ENCODE results near the gene EPHB1.

Gene EPHB1

GRCh38 chr3:134794950-134795745, at the start of gene EPHB1:
EPHB1 (plus strand) TSS chr3:134795260.
- Histone ChIP-seq H4K20me1 (peaks cover 33% of the 10 kb centered on the region), H3K4me1 (peaks cover 16% of the 10 kb centered on the region), H3K9ac (peak within 1 kb of the TSS; percentile 36; the same call in 1 of the 2 replicates), H3K9me3 (no peaks in the 10 kb centered on the region), H3K27ac (no peak within 1 kb of the TSS), H3K36me3 (no peaks in the 10 kb centered on the region), H3K4me2 (peak within 1 kb of the TSS; percentile 99), H3K27me3 (peaks cover 46% of the 10 kb centered on the region), H3K4me3 (peak within 1 kb of the TSS; percentile 68)
- no peak for TF ChIP-seq Cebpa-rat (IDR thresholded peaks at IDR 0.05)

DNA sequence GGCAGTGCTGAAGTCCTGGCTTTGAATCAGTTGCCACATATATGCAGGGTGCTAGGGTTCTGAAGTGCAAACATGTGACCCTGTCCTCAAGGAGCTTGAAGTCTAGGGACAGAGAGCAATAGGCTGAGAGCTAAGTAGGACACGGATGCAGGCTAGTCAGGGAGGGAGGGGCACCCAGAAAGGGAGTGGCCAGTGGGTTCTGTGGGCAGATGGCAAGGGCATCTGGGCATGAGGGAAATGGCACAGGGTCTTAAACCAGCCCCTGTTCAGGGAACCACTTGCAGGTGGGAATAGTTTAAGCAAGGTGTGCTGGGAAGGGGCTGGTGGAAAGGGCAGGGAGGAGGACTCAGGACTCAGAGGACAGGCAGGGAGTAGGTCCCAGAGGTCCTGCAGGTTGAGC, 46.4 kb upstream of the EPHB1 start:
- TF ChIP-seq Cebpa-rat (IDR thresholded peaks at IDR 0.05) = no peak
- no peaks in the 10 kb centered on the region for H3K27me3 ChIP-seq
- H3K9me3 ChIP-seq = no peaks in the 10 kb centered on the region
- H3K36me3 ChIP-seq = no peaks in the 10 kb centered on the region
- no peak overlapping the region for H3K9ac ChIP-seq
- H3K4me1 ChIP-seq = no peaks in the 10 kb centered on the region
- no peak overlapping the region for H3K27ac ChIP-seq
- no peak overlapping the region for H3K4me3 ChIP-seq
- no peak overlapping the region for H3K4me2 ChIP-seq
- H4K20me1 ChIP-seq = no peaks in the 10 kb centered on the region

- Histone ChIP-seq H3K27me3 (no peaks in the 10 kb centered on the region), H3K4me3 (no peak overlapping the region), H3K9me3 (no peaks in the 10 kb centered on the region), H4K20me1 (no peaks in the 10 kb centered on the region), H3K27ac (no peak overlapping the region), H3K9ac (no peak overlapping the region), H3K36me3 (no peaks in the 10 kb centered on the region), H3K4me2 (no peak overlapping the region), H3K4me1 (no peaks in the 10 kb centered on the region)
- no peak for TF ChIP-seq Cebpa-rat (IDR thresholded peaks at IDR 0.05)
Measured at GRCh38 chr3:134749174-134749573, 45.9 kb upstream of the EPHB1 start.

DNA sequence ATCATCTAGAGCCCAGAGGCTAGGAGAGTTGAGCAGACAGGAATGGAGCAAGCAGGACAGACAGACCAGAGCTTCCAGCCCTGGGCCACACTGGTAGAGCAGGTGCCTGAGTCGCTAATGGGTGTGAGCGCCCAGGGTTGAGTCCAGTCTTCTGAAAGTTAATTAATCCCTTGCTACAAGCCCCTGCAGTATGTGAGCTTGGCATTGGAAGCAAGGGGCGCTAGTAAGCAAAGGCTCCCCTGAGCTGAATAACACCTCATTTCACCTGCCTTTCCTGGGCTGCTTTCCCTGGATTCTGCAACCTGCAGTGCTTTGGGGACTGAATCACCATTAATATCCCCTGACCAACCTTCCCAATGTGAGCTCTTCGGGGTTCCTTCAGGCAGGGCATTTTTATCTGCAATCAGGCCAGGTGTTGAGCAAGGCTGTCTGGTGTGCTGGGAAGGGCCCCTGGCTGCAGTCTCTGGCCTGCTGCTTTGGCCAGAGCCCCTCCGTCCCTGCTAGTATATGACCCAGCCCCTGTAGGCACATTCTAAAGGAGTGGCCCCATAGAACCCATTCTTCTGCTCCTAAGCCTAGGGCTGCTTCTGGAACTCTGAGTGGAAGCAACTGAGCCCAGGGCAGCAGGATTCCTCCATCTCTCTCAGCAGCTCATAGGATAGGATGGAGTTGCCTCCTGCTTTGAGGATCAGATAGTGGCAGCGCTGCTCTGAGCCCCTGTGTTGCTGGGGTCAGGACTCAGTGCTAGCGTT, 45.1 kb upstream of the EPHB1 start:
- no peaks in the 10 kb centered on the region for H3K4me1 ChIP-seq
- no peak overlapping the region for H3K27ac ChIP-seq
- H3K4me3 ChIP-seq = no peak overlapping the region
- H4K20me1 ChIP-seq = no peaks in the 10 kb centered on the region
- TF ChIP-seq Cebpa-rat (IDR thresholded peaks at IDR 0.05) = no peak
- H3K4me2 ChIP-seq = no peak overlapping the region
- H3K36me3 ChIP-seq = no peaks in the 10 kb centered on the region
- no peak overlapping the region for H3K9ac ChIP-seq
- no peaks in the 10 kb centered on the region for H3K9me3 ChIP-seq
- H3K27me3 ChIP-seq = no peaks in the 10 kb centered on the region

DNA sequence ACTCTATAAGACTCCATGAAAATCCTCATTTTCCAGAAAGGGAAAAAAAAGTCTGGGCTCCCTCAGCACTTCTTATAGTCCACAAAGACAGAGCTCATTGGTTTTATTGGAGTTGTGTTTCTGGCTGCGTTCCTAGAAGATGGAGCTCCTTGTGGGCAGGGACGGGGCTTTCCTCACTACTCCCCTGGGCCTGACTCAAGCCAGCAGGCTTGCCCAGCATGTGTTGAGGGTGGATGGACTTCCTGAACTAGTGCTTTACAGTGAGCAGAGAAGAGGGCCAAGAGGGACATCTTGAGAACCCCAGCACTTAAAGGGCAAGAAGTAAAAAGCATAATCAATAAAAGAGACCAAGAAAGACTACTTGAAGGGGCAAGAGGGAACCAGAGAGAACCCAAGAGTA, 43.2 kb upstream of the EPHB1 start:
- Histone ChIP-seq H3K4me1 (no peaks in the 10 kb centered on the region), H3K36me3 (no peaks in the 10 kb centered on the region), H3K9ac (no peak overlapping the region), H3K27me3 (no peaks in the 10 kb centered on the region), H4K20me1 (no peaks in the 10 kb centered on the region), H3K4me3 (no peak overlapping the region), H3K27ac (no peak overlapping the region), H3K9me3 (no peaks in the 10 kb centered on the region), H3K4me2 (no peak overlapping the region)
- TF ChIP-seq Cebpa-rat (IDR thresholded peaks at IDR 0.05) = no peak

DNA sequence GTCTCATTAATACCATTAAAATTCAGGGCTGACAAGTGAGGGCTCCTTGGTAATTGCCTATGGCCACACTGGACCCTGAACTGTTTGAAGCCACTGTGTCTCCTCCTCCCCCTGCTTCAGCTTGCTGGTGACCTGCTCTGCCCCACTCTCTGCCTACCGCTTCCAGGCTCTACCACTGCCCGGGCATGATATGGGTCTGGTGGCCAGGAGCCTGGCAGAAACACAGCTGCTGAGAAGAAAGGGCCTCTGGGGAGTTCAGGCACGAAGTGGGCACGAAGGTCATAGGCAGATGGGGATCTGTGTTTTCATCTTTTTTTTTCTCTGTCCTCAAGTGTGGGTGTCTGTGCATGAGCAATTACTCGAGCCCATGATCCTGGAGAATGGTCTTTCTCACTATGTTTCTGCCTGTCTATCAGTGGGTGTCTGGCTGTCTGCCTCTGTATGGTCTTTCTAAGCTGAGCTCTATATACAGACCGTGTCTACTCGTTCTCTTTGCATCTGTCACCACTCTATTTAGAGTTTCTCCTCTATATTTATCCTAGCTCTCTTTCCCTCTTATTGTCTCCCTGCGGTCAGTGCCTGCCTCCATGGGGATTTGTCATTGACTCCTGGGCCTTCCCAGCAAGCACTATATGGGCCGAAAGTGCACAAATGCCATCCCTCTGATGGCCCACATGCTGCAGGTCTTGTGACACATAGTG, 42.1 kb upstream of the EPHB1 start:
- Histone ChIP-seq H3K27me3 (no peaks in the 10 kb centered on the region), H4K20me1 (no peaks in the 10 kb centered on the region), H3K9ac (no peak overlapping the region), H3K9me3 (no peaks in the 10 kb centered on the region), H3K27ac (no peak overlapping the region), H3K4me1 (no peaks in the 10 kb centered on the region), H3K4me2 (no peak overlapping the region), H3K4me3 (no peak overlapping the region), H3K36me3 (no peaks in the 10 kb centered on the region)
- no peak for TF ChIP-seq Cebpa-rat (IDR thresholded peaks at IDR 0.05)

- H3K4me2 ChIP-seq = no peak overlapping the region
- H3K4me1 ChIP-seq = no peaks in the 10 kb centered on the region
- H4K20me1 ChIP-seq = no peaks in the 10 kb centered on the region
- H3K27ac ChIP-seq = no peak overlapping the region
- H3K36me3 ChIP-seq = no peaks in the 10 kb centered on the region
- no peaks in the 10 kb centered on the region for H3K27me3 ChIP-seq
- no peak for TF ChIP-seq Cebpa-rat (IDR thresholded peaks at IDR 0.05)
- H3K9me3 ChIP-seq = no peaks in the 10 kb centered on the region
- H3K9ac ChIP-seq = no peak overlapping the region
- H3K4me3 ChIP-seq = no peak overlapping the region
Measured at GRCh38 chr3:134753999-134754742, 40.9 kb upstream of the EPHB1 start.

DNA sequence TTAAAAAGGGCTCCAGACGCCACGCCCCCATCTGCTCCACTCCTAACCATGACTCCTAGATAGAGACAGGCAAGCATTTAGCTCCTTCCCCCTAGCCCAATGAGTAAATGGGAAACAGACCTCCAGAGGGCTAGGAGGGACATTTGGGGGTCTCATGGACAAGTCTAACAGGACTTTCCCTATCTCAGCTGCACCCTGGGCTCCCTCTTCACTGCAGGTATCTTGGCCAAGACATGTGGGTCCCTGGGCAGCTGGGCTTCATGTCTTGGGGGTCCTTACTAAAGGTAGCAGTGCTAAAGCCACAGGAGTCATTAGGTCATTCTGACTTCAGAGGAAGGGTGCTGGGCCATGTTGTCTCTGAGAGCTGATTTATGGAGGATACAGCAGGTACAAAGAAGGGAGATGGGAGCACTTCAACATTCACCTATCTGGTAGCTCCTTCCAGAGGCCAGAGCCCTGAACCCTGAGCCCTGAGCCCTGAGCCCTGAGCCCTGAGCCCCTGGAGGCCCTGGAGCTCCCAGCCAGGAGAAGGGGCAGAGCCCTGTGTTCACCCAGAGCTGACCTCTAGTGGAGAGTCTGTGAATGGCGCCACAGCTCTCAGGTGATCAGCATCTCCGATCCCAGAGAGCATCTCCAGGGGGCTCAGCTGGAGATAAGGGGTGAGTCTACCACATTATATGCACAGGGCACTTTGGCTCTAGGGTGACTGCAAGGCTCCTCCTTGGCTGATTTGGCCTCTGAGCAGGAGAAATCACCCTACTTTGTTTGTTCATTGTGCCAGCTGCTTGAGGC, 40.1 kb upstream of the EPHB1 start:
- no peak overlapping the region for H3K9ac ChIP-seq
- H3K27me3 ChIP-seq = no peaks in the 10 kb centered on the region
- TF ChIP-seq Cebpa-rat (IDR thresholded peaks at IDR 0.05) = no peak
- no peaks in the 10 kb centered on the region for H4K20me1 ChIP-seq
- no peaks in the 10 kb centered on the region for H3K9me3 ChIP-seq
- H3K36me3 ChIP-seq = no peaks in the 10 kb centered on the region
- no peak overlapping the region for H3K27ac ChIP-seq
- H3K4me2 ChIP-seq = no peak overlapping the region
- no peak overlapping the region for H3K4me3 ChIP-seq
- H3K4me1 ChIP-seq = no peaks in the 10 kb centered on the region

DNA sequence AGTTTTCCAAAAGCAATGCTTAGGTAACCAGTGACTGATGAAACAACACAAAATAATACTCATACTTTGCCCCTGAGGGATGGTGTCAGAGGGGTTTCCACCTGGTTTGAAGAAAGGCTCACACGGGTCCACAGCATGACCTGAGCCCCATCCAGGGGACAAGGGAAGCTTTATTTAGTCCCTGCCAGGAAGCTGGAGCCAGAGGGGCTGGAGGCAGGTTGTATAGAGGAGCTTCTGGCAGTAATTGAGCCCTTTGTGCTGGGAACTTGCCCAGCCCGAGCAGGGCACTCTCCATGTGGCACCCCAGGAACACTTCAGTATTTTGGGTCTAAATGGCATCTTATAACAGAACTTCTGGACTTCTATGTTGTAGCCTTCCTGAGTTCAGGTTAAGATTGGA, 39.2 kb upstream of the EPHB1 start:
- H3K4me2 ChIP-seq = no peak overlapping the region
- no peak overlapping the region for H3K4me3 ChIP-seq
- H3K9ac ChIP-seq = no peak overlapping the region
- H4K20me1 ChIP-seq = no peaks in the 10 kb centered on the region
- H3K4me1 ChIP-seq = no peaks in the 10 kb centered on the region
- no peaks in the 10 kb centered on the region for H3K9me3 ChIP-seq
- TF ChIP-seq Cebpa-rat (IDR thresholded peaks at IDR 0.05) = no peak
- no peaks in the 10 kb centered on the region for H3K36me3 ChIP-seq
- no peak overlapping the region for H3K27ac ChIP-seq
- H3K27me3 ChIP-seq = no peaks in the 10 kb centered on the region

Data from BLaER1 (cell line).